ENCODE results near the gene MS4A10. TPM values are rescaled to one million over a fixed set of nuclear protein-coding genes. Genes with fewer than 3 reads are reported as not detected.

MS4A10 gene
- polyA plus RNA-seq, 1 donor from 2014 or later: not detected

- Histone ChIP-seq H3K4me2 (ENCODE audit: low read length) (no peak overlapping the region), H3K9me2 (ENCODE audit: insufficient read depth, low read length) (no peaks in the 10 kb centered on the region), H3K9ac (ENCODE audit: low read length) (no peak overlapping the region), H3K4me3 (ENCODE audit: low read length) (no peak overlapping the region), H3K36me3 (ENCODE audit: insufficient read depth, low read length) (no peaks in the 10 kb centered on the region), H3K27me3 (ENCODE audit: insufficient read depth, low read depth, low read length) (no peaks in the 10 kb centered on the region), H2AFZ (ENCODE audit: low read depth, low read length) (no peak overlapping the region), H4K20me1 (ENCODE audit: insufficient read depth) (no peaks in the 10 kb centered on the region), H3K9me3 (ENCODE audit: low read length) (no peaks in the 10 kb centered on the region), H3K27ac (ENCODE audit: low read length) (no peak overlapping the region), H3F3A (ENCODE audit: insufficient read depth, low read length, poor library complexity, severe bottlenecking) (no peaks in the 10 kb centered on the region), H3K79me2 (replicated peaks; ENCODE audit: insufficient read depth, low read length) (no peaks in the 10 kb centered on the region)
- TF ChIP-seq MXI1 (conservative IDR thresholded peaks at IDR 0.05; ENCODE audit: poor library complexity, severe bottlenecking): no peak
- TF ChIP-seq CTCF (IDR thresholded peaks at IDR 0.05; ENCODE audit: poor library complexity, severe bottlenecking): no peak
- TF ChIP-seq POLR2AphosphoS5 (IDR thresholded peaks at IDR 0.05): no peak
- no peak for TF ChIP-seq TAF1 (IDR thresholded peaks at IDR 0.05; ENCODE audit: low read depth)
- no peak for TF ChIP-seq EP300 (conservative IDR thresholded peaks at IDR 0.05; ENCODE audit: poor library complexity, severe bottlenecking)
- TF ChIP-seq RAD21 (conservative IDR thresholded peaks at IDR 0.05): no peak
- TF ChIP-seq, protein P1, sequence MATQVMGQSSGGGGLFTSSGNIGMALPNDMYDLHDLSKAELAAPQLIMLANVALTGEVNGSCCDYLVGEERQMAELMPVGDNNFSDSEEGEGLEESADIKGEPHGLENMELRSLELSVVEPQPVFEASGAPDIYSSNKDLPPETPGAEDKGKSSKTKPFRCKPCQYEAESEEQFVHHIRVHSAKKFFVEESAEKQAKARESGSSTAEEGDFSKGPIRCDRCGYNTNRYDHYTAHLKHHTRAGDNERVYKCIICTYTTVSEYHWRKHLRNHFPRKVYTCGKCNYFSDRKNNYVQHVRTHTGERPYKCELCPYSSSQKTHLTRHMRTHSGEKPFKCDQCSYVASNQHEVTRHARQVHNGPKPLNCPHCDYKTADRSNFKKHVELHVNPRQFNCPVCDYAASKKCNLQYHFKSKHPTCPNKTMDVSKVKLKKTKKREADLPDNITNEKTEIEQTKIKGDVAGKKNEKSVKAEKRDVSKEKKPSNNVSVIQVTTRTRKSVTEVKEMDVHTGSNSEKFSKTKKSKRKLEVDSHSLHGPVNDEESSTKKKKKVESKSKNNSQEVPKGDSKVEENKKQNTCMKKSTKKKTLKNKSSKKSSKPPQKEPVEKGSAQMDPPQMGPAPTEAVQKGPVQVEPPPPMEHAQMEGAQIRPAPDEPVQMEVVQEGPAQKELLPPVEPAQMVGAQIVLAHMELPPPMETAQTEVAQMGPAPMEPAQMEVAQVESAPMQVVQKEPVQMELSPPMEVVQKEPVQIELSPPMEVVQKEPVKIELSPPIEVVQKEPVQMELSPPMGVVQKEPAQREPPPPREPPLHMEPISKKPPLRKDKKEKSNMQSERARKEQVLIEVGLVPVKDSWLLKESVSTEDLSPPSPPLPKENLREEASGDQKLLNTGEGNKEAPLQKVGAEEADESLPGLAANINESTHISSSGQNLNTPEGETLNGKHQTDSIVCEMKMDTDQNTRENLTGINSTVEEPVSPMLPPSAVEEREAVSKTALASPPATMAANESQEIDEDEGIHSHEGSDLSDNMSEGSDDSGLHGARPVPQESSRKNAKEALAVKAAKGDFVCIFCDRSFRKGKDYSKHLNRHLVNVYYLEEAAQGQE (IDR thresholded peaks at IDR 0.05; ENCODE audit: borderline replicate concordance): no peak
- TF ChIP-seq EZH2 (IDR thresholded peaks at IDR 0.05; ENCODE audit: borderline replicate concordance, insufficient read depth, low read length, poor library complexity, severe bottlenecking): no peak
- TF ChIP-seq SMC3 (conservative IDR thresholded peaks at IDR 0.05; ENCODE audit: poor library complexity): no peak
Observed at GRCh38 chr11:60831501-60832079, 46.5 kb downstream of the MS4A10 start.

GRCh38 chr11:60834742-60835533 is 49.8 kb downstream of the MS4A10 start:
- H3K79me2 ChIP-seq (replicated peaks; ENCODE audit: insufficient read depth, low read length): no peaks in the 10 kb centered on the region
- TF ChIP-seq, protein P1 (IDR thresholded peaks at IDR 0.05; ENCODE audit: borderline replicate concordance): no peak
- TF ChIP-seq EZH2 (IDR thresholded peaks at IDR 0.05; ENCODE audit: borderline replicate concordance, insufficient read depth, low read length, poor library complexity, severe bottlenecking) (no peak), SMC3 (conservative IDR thresholded peaks at IDR 0.05; ENCODE audit: poor library complexity) (no peak), CTCF (IDR thresholded peaks at IDR 0.05; ENCODE audit: poor library complexity, severe bottlenecking) (no peak), EP300 (conservative IDR thresholded peaks at IDR 0.05; ENCODE audit: poor library complexity, severe bottlenecking) (no peak), TAF1 (IDR thresholded peaks at IDR 0.05; ENCODE audit: low read depth) (no peak), RAD21 (conservative IDR thresholded peaks at IDR 0.05) (no peak), MXI1 (conservative IDR thresholded peaks at IDR 0.05; ENCODE audit: poor library complexity, severe bottlenecking) (no peak)

More at GRCh38 chr11:60834742-60835533, 49.8 kb downstream of the MS4A10 start:
- H3K4me3 ChIP-seq (ENCODE audit: low read length): no peak overlapping the region
- no peaks in the 10 kb centered on the region for H3K9me2 ChIP-seq (ENCODE audit: insufficient read depth, low read length)
- no peak overlapping the region for H3K27ac ChIP-seq (ENCODE audit: low read length)
- no peak overlapping the region for H3K9ac ChIP-seq (ENCODE audit: low read length)
- no peaks in the 10 kb centered on the region for H3K36me3 ChIP-seq (ENCODE audit: insufficient read depth, low read length)
- H3K9me3 ChIP-seq (ENCODE audit: low read length): no peaks in the 10 kb centered on the region
- no peaks in the 10 kb centered on the region for H3F3A ChIP-seq (ENCODE audit: insufficient read depth, low read length, poor library complexity, severe bottlenecking)
- no peak overlapping the region for H3K4me2 ChIP-seq (ENCODE audit: low read length)
- H3K27me3 ChIP-seq (ENCODE audit: insufficient read depth, low read depth, low read length): no peaks in the 10 kb centered on the region
- H4K20me1 ChIP-seq (ENCODE audit: insufficient read depth): no peaks in the 10 kb centered on the region
- H2AFZ ChIP-seq (ENCODE audit: low read depth, low read length): no peak overlapping the region

Measured in neural cell (in vitro differentiated cells).